ENCODE data around the gene DIPK1B.
"Not testable (repeated sequence)": the region's sequence is repeated elsewhere in the genome, so short reads cannot be mapped to it uniquely, and the experiment has no call there.

DIPK1B gene

GRCh38 chr9:136748666-136749611 lies 36.6 kb downstream of the DIPK1B start:
- DNase-seq (ENCODE audit: low read depth in 1 of 2, low spot score in 1 of 2), result no peak

- no peak for DNase-seq (ENCODE audit: low read depth in 1 of 2, low spot score in 1 of 2)
Observed at GRCh38 chr9:136750526-136750925, 38.2 kb downstream of the DIPK1B start.

- DNase-seq (ENCODE audit: low read depth in 1 of 2, low spot score in 1 of 2), result no peak
Observed at GRCh38 chr9:136751244-136751643, 38.9 kb downstream of the DIPK1B start.

GRCh38 chr9:136751814-136752213 lies 39.4 kb downstream of the DIPK1B start:
- no peak for DNase-seq (ENCODE audit: low read depth in 1 of 2, low spot score in 1 of 2)

GRCh38 chr9:136753371-136754058 lies 41.1 kb downstream of the DIPK1B start:
- DNase-seq (ENCODE audit: low read depth in 1 of 2, low spot score in 1 of 2), result no peak

GRCh38 chr9:136754059-136754572 lies 41.7 kb downstream of the DIPK1B start:
- no peak for DNase-seq (ENCODE audit: low read depth in 1 of 2, low spot score in 1 of 2)

- DNase-seq (ENCODE audit: low read depth in 1 of 2, low spot score in 1 of 2), result no peak
Observed at GRCh38 chr9:136754626-136755301, 42.4 kb downstream of the DIPK1B start.

GRCh38 chr9:136755302-136756133 lies 43.1 kb downstream of the DIPK1B start:
- DNase-seq (ENCODE audit: low read depth in 1 of 2, low spot score in 1 of 2), result not testable (repeated sequence)

GRCh38 chr9:136756134-136756438 lies 43.7 kb downstream of the DIPK1B start:
- no peak for DNase-seq (ENCODE audit: low read depth in 1 of 2, low spot score in 1 of 2)

- DNase-seq (ENCODE audit: low read depth in 1 of 2, low spot score in 1 of 2), result no peak
Observed at GRCh38 chr9:136756836-136757235, 44.5 kb downstream of the DIPK1B start.

- DNase-seq (ENCODE audit: low read depth in 1 of 2, low spot score in 1 of 2), result no peak
Observed at GRCh38 chr9:136757328-136757727, 45.0 kb downstream of the DIPK1B start.

- DNase-seq (ENCODE audit: low read depth in 1 of 2, low spot score in 1 of 2), result no peak
Observed at GRCh38 chr9:136757751-136758140, 45.4 kb downstream of the DIPK1B start.

- no peak for DNase-seq (ENCODE audit: low read depth in 1 of 2, low spot score in 1 of 2)
Observed at GRCh38 chr9:136759001-136759400, 46.6 kb downstream of the DIPK1B start.

- no peak for DNase-seq (ENCODE audit: low read depth in 1 of 2, low spot score in 1 of 2)
Observed at GRCh38 chr9:136759436-136760325, 47.3 kb downstream of the DIPK1B start.

GRCh38 chr9:136760424-136760823 lies 48.1 kb downstream of the DIPK1B start:
- DNase-seq (ENCODE audit: low read depth in 1 of 2, low spot score in 1 of 2), result no peak

- not testable (repeated sequence) for DNase-seq (ENCODE audit: low read depth in 1 of 2, low spot score in 1 of 2)
Observed at GRCh38 chr9:136760834-136761544, 48.6 kb downstream of the DIPK1B start.

GRCh38 chr9:136761545-136761981 lies 49.2 kb downstream of the DIPK1B start:
- DNase-seq (ENCODE audit: low read depth in 1 of 2, low spot score in 1 of 2), result no peak

GRCh38 chr9:136762221-136762691 lies 49.9 kb downstream of the DIPK1B start:
- DNase-seq (ENCODE audit: low read depth in 1 of 2, low spot score in 1 of 2), result no peak

All from activated CD4-positive, alpha-beta T cell treated with anti-CD3 and anti-CD28 coated beads, Interleukin-2, amount 50 U/mL, for 24 hours (primary cell).